ENCODE results near the gene RHCG.

Gene RHCG

GRCh38 chr15:89500397-89501270 lies 4.3 kb upstream of the RHCG start:
- TF ChIP-seq TAF1 (IDR thresholded peaks at IDR 0.05; ENCODE audit: borderline replicate concordance, low read depth, low read length) = no peak
- TF ChIP-seq POLR2AphosphoS5 (IDR thresholded peaks at IDR 0.05; ENCODE audit: low read depth, low read length) = no peak
- no peak for TF ChIP-seq POLR2A (IDR thresholded peaks at IDR 0.05; ENCODE audit: low read depth, low read length)
- no peak for FAIRE-seq

DNA sequence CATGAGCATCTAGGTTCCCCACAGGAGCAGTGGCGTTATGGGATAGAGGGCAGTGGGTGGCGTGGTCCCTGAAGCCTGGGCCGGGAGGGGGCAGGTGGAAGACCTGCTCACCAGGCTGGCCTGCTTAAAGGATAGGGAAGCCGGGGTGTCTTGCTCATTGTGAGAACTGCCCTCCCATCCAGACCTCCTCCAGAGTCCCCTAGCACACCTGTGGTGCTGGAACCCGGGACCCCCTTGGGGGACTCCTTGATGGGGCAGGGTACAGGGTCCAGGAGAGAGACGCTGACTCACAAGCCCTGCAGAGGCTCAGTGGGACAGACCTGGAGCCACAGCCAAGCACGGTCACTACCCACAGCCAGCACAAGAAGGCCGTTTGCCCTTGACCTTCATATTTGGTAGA lies 2.8 kb upstream of the RHCG start:
- FAIRE-seq (no peak), DNase-seq (ENCODE audit: insufficient read length) (no peak)
- TF ChIP-seq TAF1 (IDR thresholded peaks at IDR 0.05; ENCODE audit: borderline replicate concordance, low read depth, low read length) (no peak), POLR2A (IDR thresholded peaks at IDR 0.05; ENCODE audit: low read depth, low read length) (no peak), POLR2AphosphoS5 (IDR thresholded peaks at IDR 0.05; ENCODE audit: low read depth, low read length) (no peak)

More at GRCh38 chr15:89500397-89501270, 4.3 kb upstream of the RHCG start:
- no peak for DNase-seq (ENCODE audit: insufficient read length)

DNA sequence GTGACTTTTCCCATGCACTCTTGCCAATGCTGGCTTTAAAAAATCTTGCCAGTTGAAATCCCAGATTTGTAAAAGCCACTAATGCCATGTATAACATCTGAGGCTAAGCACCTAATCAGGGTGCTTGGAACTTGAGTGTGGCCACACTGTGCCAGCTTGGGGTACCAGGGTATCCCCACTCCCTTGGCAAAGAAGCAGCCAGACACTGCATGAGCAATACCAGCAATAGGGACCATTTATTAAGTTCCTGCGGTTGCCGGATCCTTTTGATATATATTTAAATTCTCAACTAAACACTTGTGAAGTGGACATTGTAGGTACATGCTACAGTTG lies 2.2 kb upstream of the RHCG start:
- FAIRE-seq (no peak), DNase-seq (ENCODE audit: insufficient read length) (no peak)
- no peak for TF ChIP-seq TAF1 (IDR thresholded peaks at IDR 0.05; ENCODE audit: borderline replicate concordance, low read depth, low read length)
- no peak for TF ChIP-seq POLR2A (IDR thresholded peaks at IDR 0.05; ENCODE audit: low read depth, low read length)
- TF ChIP-seq POLR2AphosphoS5 (IDR thresholded peaks at IDR 0.05; ENCODE audit: low read depth, low read length) = no peak

- FAIRE-seq = no peak
Measured at GRCh38 chr15:89497231-89497630, 848 bp upstream of the RHCG start.

DNA sequence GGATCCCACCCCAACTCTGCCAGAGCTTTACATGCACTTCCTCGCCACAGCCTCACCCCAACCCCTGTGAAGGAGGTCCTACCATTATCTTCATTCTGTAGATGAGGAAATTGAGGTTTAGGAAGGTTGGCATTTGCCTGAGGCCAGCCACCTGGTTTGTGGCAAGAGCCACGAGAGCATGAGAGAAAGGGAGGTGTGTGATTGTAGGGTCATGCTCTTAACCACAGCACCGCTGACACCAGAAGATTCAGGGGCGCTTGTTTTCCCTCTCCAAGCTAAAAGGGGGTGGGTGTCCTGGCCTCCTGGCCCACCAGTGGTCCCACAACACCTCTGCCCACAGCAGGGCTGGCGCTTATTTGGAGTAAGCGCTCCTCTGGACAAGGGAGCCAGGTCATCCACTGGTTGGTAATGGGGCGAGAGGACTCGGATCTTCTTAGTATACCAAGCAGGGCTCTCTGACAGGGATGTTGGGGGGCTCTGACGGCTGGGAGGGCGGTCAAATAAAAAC lies 691 bp downstream of the RHCG start:
- no peak for TF ChIP-seq TAF1 (IDR thresholded peaks at IDR 0.05; ENCODE audit: borderline replicate concordance, low read depth, low read length)
- TF ChIP-seq POLR2AphosphoS5 (IDR thresholded peaks at IDR 0.05; ENCODE audit: low read depth, low read length) = no peak
- no peak for TF ChIP-seq POLR2A (IDR thresholded peaks at IDR 0.05; ENCODE audit: low read depth, low read length)
- no peak for FAIRE-seq

More at GRCh38 chr15:89497231-89497630, 848 bp upstream of the RHCG start:
- DNase-seq (ENCODE audit: insufficient read length) = no peak
- TF ChIP-seq TAF1 (IDR thresholded peaks at IDR 0.05; ENCODE audit: borderline replicate concordance, low read depth, low read length) (no peak), POLR2A (IDR thresholded peaks at IDR 0.05; ENCODE audit: low read depth, low read length) (no peak), POLR2AphosphoS5 (IDR thresholded peaks at IDR 0.05; ENCODE audit: low read depth, low read length) (no peak)

DNA sequence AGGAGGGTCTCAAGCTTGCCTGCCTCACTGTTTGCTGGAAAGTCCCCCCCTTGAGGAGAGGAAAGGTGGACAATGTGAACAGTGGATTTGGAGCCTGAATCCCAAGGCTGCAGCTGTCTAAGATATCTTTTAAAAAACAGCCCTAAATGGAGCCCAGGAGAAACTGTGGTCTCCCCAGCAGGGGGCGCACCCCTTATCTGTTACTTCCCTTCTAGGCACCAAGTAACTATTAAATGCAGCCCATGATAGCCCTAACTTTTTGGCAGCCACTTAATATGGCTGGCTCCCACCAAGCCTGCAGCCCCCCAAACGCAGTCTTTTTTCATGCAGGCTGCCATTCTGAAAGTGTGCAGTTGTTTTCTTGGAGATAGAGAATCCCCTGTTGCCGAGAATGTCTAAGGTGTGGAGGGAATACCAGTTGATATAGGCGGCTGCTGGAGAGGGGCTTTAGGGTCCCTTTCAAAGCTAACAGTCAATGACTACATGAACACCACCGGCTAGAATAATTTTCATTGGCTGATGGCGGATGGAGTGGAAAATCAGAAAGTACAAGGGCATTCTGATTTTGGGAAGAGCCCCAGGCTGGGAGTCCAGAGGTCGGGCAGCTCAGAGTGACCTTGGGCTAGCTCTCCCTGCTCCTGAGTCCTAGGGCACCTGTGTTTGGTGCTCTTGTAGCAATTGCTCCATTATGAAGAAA lies 1.3 kb downstream of the RHCG start:
- DNase-seq (ENCODE audit: insufficient read length) (no peak), FAIRE-seq (no peak)
- TF ChIP-seq POLR2AphosphoS5 (IDR thresholded peaks at IDR 0.05; ENCODE audit: low read depth, low read length) = no peak
- no peak for TF ChIP-seq TAF1 (IDR thresholded peaks at IDR 0.05; ENCODE audit: borderline replicate concordance, low read depth, low read length)
- TF ChIP-seq POLR2A (IDR thresholded peaks at IDR 0.05; ENCODE audit: low read depth, low read length) = no peak

More for the DNA sequence above, 691 bp downstream of the RHCG start:
- no peak for DNase-seq (ENCODE audit: insufficient read length)

DNA sequence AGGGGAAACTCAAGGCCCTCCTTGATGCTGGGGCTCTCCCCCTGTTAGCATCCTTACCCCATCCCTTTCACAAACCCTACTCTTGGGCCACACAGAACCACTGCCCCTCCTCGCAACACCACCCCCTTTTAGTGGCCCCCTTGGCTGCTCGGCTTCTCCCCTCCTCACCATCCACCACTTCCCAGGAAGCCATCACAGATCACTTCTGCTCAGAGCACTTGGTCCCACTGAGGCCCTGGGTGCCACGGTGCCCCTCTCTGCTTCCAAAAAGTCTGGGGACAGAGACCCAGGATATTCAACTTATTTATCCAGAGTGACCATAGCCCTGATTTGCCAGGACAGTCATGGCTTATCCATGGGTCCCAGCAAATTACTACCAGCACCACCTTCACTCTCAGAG lies 2.4 kb downstream of the RHCG start:
- no peak for FAIRE-seq

DNA sequence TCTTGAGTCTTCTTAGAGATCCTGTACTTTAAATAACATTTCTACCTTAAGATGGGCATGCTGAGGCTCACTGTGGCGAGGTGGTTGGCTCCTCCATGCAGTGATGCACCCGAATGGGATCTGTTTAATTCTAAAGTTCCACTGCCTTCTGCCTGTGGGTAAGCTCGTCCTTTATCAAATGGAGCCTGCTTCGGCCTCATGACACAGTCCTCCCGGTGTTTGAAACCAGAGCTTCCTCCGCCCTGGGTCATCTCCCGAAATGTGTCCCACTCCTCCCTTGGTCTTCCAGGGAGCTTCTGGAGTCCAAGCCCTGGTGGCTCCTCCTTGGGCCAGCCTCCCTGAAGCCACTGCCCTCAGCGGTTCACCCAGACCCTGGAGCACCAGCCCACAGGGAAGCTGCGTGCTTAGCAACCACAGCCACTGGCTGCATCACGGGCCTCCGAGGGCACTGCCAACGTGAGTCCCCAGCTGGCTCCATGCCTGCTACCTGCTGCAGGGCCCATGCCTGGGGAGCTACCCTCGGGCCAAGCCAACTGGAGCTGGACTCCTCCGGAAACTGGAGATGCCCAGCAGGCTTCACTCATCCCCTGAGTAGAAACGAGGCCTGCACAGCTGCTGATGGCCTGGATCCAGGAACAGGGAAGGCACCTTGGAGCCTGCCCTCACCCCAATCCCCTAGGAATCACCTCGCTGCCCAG lies 3.3 kb downstream of the RHCG start:
- DNase-seq (ENCODE audit: insufficient read length) (no peak), FAIRE-seq (no peak)
- no peak for TF ChIP-seq TAF1 (IDR thresholded peaks at IDR 0.05; ENCODE audit: borderline replicate concordance, low read depth, low read length)
- no peak for TF ChIP-seq POLR2A (IDR thresholded peaks at IDR 0.05; ENCODE audit: low read depth, low read length)
- TF ChIP-seq POLR2AphosphoS5 (IDR thresholded peaks at IDR 0.05; ENCODE audit: low read depth, low read length) = no peak

More for the DNA sequence above, 2.4 kb downstream of the RHCG start:
- no peak for DNase-seq (ENCODE audit: insufficient read length)
- TF ChIP-seq TAF1 (IDR thresholded peaks at IDR 0.05; ENCODE audit: borderline replicate concordance, low read depth, low read length) (no peak), POLR2A (IDR thresholded peaks at IDR 0.05; ENCODE audit: low read depth, low read length) (no peak), POLR2AphosphoS5 (IDR thresholded peaks at IDR 0.05; ENCODE audit: low read depth, low read length) (no peak)

DNA sequence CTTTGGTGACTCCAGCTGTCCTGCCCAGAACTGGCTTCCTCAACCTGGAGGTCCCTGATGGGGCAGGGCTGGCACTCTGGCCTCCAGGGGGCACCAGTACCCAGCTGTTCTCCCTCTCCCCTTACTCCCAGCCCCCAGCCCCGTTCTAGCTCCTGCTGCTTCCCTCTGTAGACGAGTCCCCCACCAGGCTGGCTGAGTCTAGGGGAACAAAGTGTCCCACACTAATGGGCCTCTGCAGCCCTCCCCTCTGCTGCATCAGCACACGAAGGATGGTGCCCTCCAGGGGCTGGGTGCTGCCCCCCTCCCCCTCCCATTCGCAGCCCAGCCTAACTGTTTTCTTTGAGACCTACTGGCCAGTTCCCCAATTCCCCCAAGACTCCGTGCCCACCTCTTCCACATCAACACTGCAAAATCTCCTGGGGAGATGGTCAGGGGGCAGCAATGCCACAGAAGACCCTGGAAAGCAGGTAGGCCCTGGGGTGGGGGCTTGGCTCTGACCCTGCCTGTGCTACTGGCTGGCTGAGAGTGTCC lies 4.2 kb downstream of the RHCG start:
- TF ChIP-seq TAF1 (IDR thresholded peaks at IDR 0.05; ENCODE audit: borderline replicate concordance, low read depth, low read length) = no peak
- TF ChIP-seq POLR2AphosphoS5 (IDR thresholded peaks at IDR 0.05; ENCODE audit: low read depth, low read length) = no peak
- TF ChIP-seq POLR2A (IDR thresholded peaks at IDR 0.05; ENCODE audit: low read depth, low read length) = no peak
- FAIRE-seq (no peak), DNase-seq (ENCODE audit: insufficient read length) (no peak)

DNA sequence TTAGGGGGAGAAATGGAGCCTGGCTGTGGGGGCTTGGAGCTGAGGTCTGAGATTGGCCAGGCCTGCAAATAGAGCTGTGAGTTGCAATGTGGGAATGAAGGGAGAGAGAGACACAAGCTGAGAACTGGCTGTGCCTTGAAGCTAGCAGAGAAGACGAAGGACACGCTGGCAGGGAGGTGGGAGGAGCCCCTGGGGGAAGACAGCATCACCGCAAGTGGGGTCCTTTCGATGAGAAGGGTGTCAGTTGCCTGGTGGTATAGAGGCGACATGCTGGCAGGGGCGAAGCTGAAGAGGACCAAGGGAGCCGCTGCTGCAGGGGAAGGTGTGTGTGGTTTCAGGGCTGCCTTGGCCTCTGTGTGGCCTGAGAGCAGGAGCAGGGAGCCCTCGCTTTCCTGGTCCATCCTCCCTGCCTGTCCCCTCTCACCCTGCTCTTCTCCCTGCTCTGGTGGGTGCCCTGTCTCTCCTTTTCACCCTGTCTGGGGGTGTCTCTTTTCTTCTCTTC lies 5.5 kb downstream of the RHCG start:
- DNase-seq (ENCODE audit: insufficient read length) = no peak
- TF ChIP-seq POLR2A (IDR thresholded peaks at IDR 0.05; ENCODE audit: low read depth, low read length) (no peak), TAF1 (IDR thresholded peaks at IDR 0.05; ENCODE audit: borderline replicate concordance, low read depth, low read length) (no peak), POLR2AphosphoS5 (IDR thresholded peaks at IDR 0.05; ENCODE audit: low read depth, low read length) (no peak)
- no peak for FAIRE-seq

Data from GM12892 (cell line).